NT2/D1 (cell line): ENCODE measurements around the gene PRAME.

ENCODE experiments used
- YY1 ChIP-seq: IDR thresholded peaks from 2 replicates; pipeline ENCODE4 v1.6.1; 2011; ENCODE audit not compliant: insufficient read length, insufficient read depth
- ZNF274 ChIP-seq: IDR thresholded peaks from 2 replicates; pipeline ENCODE4 v1.6.1; 2011; ENCODE audit warnings: mild to moderate bottlenecking, low read depth, low read length

DNA sequence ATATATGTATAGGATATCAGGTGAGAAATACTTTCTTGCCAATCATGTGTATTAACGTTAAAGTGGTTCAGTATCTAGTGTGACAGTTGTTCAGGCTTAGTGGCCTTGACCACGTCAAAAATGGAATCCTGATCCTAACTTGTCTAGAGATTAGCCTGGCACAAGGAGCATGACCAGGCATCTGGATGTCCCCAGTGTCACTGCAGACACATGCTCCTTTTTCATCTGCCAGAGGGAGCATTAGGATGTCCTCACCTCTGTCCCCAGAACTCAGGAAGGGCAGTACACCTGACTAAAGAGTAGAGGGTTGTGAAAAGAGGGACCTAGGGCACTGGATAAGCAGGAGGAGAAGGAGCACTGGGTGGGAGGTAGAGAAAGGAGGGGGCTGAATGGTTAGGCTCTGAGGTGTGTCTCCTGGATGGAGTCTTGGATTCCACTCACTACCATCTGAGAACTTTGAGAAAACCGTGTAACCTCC is 44.4 kb upstream of the PRAME start:
- no peak for TF ChIP-seq YY1
- TF ChIP-seq ZNF274, result no peak
